DMS 273 treated with DMSO at 0.1 percent for 48 hours (cell line): Measurements from ENCODE around the gene CFAP73.
"Not testable (repeated sequence)": the region's sequence is repeated elsewhere in the genome, so short reads cannot be mapped to it uniquely, and the experiment has no call there.

Source experiments
- DNase-seq: peaks from one replicate; lab custom pipeline; 2025; lab: John Stamatoyannopoulos, UW

The CFAP73 gene

GRCh38 chr12:113191227-113191626 lies 41.7 kb downstream of the CFAP73 start:
- DNase-seq = no peak

GRCh38 chr12:113194971-113195391 lies 45.5 kb downstream of the CFAP73 start:
- no peak for DNase-seq

GRCh38 chr12:113195598-113195997 lies 46.1 kb downstream of the CFAP73 start:
- DNase-seq = no peak

GRCh38 chr12:113196582-113196981 lies 47.1 kb downstream of the CFAP73 start:
- no peak for DNase-seq

GRCh38 chr12:113196990-113197389 lies 47.5 kb downstream of the CFAP73 start:
- peak; percentile 28 for DNase-seq

GRCh38 chr12:113197518-113198077 lies 48.1 kb downstream of the CFAP73 start:
- no peak for DNase-seq

GRCh38 chr12:113198296-113198695 lies 48.8 kb downstream of the CFAP73 start:
- DNase-seq = no peak

GRCh38 chr12:113200021-113200797 lies 50.7 kb downstream of the CFAP73 start:
- DNase-seq = no peak

GRCh38 chr12:113201187-113202177 lies 52.0 kb downstream of the CFAP73 start:
- DNase-seq = no peak

GRCh38 chr12:113202300-113203075 lies 53.0 kb downstream of the CFAP73 start:
- no peak for DNase-seq

- peak; percentile 75 for DNase-seq
Measured at GRCh38 chr12:113203852-113204760, 54.6 kb downstream of the CFAP73 start.

GRCh38 chr12:113204804-113205203 lies 55.3 kb downstream of the CFAP73 start:
- no peak for DNase-seq

- not testable (repeated sequence) for DNase-seq
Measured at GRCh38 chr12:113206802-113207201, 57.3 kb downstream of the CFAP73 start.

GRCh38 chr12:113207613-113208040 lies 58.1 kb downstream of the CFAP73 start:
- DNase-seq = no peak

- DNase-seq = no peak
Measured at GRCh38 chr12:113208041-113208934, 58.8 kb downstream of the CFAP73 start.
